GM18498 (cell line): ENCODE data around the gene CDHR4.
A peak's percentile ranks its signal among the peaks of the same experiment; 100 is the strongest.
"Not testable (repeated sequence)": the region's sequence is repeated elsewhere in the genome, so short reads cannot be mapped to it uniquely, and the experiment has no call there.

Experiments
- ATAC-seq: cut with Tn5 transposase; IDR thresholded peaks from one replicate; pipeline ENCODE4 v1.9.1; 2021; ENCODE audit warnings: mild to moderate bottlenecking, moderate library complexity; ENCODE audit not compliant: unreplicated experiment

Gene CDHR4

DNA sequence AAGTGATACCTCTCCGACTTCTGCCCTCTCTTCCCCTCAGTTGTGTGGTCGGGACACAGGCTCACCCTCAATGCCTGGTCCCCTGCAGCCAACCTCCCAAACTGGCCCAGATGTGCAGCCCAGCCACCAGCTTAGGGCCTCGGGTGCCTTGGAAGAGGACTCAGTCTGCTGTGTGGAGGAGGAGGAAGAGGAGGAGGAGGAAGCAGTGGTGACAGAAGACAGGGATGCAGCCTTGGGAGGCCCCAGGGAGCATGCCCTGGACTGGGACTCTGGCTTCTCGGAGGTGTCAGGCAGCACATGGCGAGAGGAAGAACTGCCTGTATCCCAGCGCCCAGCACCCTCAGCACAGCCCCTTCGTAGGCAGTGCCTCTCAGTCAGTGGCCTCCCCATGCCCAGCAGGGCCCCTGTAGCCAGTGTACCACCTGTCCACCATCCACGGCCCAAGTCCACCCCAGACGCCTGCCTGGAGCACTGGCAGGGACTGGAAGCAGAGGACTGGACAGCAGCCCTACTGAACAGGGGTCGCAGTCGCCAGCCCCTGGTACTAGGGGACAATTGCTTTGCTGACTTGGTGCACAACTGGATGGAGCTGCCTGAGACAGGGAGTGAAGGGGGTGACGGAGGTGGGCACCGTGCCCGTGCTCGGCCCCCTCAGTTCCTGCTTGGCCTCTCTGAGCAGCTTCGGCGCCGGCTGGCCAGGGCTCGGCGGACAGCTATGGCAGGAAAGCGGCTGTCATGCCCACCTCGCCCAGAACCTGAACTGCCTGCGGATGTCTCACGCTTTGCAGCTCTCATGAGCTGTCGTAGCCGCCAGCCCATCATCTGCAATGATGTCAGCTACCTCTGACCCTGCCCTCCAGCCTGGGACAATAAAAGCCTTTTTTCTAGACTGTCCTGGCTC, 4.7 kb upstream of the CDHR4 start:
- ATAC-seq, result no peak

DNA sequence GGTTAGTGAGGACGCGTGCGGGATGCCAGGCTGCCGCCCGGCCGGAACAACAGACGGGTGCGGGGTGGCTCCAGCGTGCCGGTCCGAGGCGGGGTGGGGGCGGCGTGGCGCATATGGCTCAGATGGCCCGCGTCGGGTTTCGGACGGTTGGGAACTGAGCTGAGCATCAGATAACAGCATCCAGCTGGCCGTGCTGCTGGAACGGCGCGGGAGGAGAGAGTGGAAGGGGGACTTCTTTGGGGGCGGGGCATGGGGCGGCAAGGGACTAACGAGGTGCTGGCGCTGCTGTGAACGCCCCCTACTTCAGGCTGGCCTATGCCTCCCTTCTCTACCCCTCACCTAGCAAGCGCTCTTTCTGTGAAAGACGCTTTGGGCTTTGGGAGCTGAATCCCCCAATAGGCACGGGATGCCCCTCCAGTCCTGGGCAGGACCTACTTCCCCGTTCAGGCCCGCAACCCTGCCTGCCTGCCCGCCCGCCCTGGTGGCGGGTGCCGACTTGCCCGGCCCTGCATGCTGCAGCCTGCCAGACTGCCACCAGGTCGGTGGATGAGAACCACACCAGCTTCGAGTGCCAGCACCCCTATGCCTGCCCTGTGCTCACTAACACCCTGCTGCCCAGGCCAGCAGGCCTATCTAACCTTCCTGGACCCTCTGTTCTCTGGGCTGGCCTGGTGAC, 3.9 kb upstream of the CDHR4 start:
- ATAC-seq, result peak; percentile 6

DNA sequence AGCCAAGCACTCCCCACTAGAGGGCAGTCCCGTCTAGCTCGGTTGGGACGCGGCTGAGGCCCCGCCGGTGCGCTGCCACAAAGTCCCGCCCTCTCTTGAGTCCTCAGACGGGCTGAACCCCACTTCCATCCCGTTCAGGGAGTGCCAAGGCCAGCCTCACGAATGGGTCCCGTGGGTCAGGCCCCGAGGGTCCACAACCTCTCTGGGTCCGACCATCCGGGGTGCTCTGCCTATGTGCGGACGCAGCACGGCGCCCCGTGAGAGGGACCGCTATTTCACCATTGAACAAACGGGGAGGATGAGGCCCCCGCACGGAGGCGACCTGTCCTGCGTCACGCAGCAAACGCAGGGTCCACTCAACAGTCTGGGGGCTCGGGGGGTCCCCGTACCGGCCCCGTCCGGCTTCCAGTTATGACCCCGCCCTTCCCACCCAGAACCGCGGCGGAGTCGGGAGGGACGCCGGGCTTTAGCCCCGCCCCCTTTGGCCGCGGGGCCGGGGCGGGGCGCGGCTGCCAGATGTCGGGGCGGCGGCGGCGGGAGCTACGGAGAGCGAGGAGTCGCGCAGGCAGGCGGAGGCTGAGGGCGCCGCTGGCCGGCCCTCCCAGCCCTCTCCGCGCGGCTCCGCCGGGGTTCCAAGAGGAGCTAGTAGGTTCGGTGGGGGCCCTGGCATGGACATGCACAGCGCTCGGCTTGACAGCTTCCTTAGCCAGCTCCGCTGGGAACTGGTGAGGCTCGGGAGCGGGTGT, 3.2 kb upstream of the CDHR4 start, which contains the start of gene INKA1:
Gene INKA1, plus strand, starts transcription at position 543 of the 746 bp plus-strand sequence. Its CDS starts 132 bp downstream, at position 675.
- peak; percentile 69 for ATAC-seq

DNA sequence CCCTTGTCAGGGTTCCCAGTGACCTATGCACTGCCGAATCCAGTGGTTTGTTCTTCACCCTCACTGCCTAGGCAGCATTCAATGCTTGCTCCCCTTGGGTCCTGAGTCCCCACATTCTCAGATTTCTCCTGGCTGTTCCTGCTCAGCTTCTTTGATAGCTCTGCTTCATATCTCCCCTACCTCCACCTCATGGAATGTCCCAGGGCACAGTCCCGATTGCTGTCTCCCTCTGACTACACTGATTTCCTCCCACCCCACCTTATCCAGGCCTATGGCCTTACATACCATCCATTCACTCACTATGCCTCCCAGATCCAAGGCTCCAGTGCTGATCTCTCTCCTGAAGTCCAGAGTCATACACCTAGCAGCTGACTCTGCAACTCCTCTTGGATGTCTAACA, 1.5 kb upstream of the CDHR4 start:
- ATAC-seq, result no peak

DNA sequence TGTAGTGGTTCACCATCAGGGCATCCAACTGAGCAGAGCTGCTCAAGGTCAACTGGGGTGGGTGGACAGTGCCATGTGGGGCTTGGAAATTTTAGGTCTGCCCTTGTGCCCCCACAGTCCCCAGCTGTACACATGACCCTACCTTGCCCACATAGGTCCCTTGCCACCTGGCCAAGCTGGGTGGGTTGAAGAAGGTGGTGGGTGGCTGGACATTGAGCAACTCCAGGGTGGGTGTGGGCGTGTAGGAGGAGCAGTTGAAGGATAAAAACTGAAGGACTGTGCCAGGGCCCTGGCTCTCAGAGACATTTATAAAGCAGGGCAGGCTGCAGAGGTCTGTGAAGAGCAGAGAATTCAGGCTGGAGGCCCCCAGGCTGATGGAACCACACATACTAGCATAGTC, 568 bp downstream of the CDHR4 start:
- ATAC-seq, result no peak

DNA sequence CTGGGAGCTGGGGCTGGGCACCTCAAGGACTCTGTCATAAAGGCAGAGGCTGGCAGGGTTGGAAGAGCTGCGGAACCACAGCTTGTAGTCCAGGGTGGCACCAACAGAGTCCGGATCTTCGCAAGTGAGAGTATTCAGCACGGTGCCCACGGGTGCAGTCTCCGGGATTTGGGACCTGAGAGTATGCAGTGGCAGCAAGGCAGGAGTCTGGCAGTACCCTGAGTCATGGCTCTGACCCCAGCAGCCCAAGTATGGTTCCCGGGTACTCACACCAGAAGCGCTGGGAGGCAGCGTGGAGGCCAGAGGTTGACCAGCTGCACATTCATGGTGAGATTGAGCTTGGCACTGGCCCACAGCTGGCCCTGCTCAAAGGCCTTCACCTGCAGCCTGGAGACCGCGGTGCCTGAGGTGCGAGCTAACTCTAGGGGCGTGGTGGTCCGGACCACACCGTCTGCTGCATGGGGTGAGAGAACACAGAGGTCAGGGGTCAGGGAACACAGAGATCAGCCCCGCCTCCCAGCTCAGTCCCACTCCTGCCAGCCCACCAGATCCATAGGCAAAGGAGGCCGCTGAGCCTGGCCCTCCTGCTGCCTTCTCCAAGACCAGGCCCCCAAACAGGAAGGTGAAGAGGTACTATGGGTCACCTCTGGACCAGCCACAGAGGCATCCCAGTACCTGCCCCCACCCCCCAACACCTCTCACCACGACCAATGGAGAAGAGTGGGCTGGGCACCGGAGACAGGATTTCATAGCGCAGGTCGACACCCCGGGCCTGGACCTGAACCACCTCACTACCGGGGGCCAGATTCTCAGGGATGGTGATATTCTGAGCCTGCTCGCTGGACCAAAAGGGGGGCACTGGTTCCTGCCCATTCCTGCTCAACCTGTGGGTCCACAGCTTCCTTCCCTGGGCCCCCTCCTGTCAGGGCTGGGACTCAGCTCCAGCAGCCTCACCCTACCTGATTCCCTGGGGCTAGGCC, 4.5 kb downstream of the CDHR4 start:
- ATAC-seq, result no peak

DNA sequence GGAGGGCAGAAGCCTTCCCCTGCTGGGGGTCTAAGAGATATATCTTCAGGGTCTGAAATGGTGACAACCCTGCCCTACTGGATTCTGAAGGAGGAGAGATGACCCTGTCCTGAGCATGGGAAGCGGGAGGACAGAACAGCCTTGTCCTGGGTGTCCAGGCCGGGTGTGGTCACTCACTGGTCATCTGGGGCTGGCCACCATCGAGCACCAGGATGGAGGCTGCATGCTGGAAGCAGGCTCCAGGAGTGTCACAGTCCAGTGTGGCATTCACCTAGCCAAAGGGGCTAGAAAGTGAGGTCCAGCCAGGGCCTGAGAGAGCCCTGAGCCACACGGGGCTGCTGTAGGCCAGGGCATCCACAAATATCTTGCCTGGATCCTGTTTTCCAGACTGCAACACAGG, 5.2 kb downstream of the CDHR4 start:
- no peak for ATAC-seq

DNA sequence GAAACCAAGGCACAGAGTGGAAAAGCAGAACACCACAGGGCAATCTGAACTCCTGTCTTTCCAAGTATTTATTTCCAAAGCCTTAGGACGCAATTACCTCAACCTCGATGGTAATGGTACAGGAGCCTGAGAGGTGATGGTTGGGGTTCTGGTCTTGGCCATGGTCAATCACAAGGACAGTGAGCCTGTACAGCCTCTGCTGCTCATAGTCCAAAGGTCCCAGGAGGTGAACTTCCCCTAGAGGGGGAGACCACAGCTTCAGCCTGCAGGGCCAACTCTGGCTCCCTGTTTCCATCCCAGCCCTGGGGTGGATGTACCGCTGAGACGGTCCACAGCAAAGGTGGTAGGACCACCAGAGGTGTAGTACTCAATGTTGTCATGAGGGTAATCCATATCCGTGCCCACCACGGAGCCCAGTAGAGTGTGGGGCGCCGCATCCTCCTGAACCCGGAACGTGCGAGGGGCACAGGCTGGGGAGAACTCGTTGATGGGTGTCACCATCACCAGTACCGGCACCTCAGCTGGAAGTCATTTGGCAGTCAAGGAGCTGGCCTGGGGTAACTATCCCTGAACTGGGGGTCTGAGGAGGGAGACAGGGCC, 6.1 kb downstream of the CDHR4 start:
- ATAC-seq, result no peak

DNA sequence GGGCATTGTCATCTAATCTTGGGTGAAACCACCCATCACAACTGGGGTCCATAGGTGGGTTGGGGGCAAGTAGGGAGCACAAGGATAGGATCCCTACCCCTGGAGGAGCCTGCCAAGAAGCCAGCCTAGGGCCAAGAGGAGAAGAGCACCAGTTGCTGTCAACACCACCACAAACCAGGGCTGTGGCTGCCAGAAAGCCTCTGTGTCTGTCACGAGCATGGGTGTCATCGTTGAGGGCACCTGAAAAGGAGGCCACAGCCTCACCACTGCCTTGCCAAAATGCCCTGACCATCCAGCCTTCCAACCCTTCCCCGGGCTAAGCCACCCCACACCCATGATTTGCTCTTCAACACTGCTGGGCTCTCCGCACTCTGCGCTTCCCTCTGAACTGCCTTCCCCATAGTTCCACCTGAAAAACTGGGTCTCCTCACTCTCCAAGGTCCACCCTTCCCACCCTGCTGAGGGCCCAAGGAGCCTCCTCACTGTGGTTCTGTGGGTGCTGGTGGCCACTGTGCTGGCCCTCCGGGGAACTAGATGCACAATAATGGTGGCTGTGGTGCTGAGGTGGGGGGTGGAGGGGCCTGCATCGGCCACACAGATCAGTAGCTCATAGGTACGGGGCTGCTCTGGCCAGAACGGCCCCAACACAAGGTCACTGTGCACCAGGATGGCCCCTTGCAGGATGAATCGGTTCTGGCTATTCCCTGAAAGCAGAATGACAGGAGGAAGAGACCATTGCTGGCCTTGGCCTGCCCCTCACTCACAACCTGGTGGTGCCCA, 7.1 kb downstream of the CDHR4 start:
- ATAC-seq, result no peak

DNA sequence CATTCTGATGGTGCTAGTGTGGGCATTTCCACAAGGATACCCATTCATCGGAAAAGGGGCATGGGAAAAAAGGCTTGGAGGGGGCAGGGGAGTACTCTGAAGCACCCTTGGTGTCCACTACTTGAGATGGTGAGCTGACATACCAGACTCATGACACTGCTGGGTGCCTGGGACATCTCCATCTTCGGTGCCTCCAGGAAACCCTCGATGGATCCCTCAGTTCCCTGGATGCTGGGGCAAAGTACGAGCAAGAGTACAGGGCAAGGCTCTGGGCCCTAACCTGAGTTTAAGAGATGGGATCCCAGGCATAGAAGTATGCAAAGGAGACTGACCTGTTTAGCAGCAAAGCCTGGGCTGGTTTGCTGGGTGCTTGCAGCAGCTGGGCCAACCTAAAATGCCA, 8.1 kb downstream of the CDHR4 start:
- no peak for ATAC-seq

DNA sequence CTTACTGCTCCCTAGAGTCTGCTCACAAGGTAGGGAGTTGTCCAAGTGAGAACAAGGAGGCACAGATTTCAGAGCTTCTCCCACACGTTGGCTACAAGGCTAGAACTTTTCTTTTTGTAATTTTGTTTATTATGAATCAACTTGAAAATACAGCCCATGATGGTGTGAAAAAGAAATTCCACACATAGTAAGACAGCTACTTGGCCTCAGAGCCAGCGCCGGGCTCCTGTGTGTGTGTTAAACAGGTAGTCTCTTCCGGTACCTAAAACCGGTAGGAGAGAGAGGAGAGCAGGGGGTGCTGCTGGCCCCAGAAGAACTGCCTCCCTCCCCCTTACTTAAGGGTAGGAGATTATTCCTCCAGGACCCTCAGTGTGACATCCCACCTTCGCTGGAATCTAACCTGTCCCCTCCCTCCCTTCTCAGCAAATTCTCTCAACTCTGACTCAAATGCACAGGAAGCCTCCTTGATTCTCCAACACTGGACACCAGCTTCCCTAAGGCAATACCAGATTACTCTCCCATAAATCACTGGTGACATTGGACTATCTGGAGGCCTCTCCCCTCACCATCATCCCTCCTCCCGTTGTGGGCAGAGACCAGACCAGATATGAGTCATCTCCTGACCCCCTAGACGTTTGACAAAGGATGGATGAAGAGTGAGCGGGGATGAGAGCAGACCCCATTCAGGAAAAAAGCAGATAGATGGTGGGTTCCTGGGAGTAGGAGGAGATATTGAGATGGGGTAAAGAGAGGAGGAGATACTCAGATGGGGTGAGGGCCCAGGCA, 8.9 kb downstream of the CDHR4 start:
- no peak for ATAC-seq

DNA sequence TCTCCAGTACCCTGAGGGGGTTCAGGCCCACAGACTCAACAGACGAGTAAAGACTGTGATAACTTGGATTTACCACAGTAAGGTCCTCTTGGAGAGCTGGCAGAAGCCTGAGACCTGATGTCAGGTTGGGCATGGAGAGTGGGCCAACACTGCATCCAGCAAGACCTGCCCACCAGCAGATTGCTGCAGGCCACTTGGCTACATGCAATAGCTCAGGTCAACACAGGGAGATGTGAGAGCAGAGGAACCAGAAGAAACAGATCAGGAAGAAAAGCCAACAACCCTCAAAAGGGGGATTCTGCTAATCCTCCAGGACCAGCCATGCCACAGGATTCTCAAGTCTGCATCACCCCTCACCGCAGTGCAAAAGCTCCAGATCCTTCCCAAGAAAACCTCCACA, 11.6 kb downstream of the CDHR4 start:
- ATAC-seq, result no peak

DNA sequence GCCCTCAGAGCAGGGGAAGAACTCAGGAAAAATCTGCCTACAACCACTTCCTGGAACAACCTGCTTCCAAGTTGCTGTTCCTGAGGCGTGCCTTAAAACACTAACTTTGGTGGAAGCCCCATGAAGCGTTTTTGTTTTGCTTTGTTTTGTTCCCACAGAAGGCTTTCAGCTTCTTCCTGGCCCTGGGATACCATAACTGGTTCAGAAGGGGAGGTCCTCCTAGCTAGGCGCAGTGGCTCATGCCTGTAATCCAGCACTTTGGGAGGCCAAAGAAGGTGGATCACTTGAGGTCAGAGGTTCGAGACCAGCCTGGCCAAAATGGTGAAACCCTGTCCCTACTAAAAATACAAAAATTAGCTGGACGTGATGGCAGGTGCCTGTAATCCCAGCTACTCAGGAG, 12.1 kb downstream of the CDHR4 start:
- ATAC-seq, result no peak

DNA sequence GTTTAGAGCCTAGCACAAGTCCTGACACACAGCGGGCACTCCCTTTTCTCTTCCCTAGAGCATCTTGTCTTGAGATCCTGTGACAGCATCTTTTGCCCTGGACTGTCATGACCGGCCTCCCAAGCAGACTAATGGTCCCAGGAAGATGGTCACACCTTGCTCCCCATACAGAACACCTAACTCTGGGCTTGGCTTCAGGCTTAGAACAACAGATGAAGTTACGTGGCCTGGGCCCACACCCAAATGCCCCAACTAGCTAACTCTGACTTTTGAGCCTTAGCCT, 12.6 kb downstream of the CDHR4 start:
- no peak for ATAC-seq

DNA sequence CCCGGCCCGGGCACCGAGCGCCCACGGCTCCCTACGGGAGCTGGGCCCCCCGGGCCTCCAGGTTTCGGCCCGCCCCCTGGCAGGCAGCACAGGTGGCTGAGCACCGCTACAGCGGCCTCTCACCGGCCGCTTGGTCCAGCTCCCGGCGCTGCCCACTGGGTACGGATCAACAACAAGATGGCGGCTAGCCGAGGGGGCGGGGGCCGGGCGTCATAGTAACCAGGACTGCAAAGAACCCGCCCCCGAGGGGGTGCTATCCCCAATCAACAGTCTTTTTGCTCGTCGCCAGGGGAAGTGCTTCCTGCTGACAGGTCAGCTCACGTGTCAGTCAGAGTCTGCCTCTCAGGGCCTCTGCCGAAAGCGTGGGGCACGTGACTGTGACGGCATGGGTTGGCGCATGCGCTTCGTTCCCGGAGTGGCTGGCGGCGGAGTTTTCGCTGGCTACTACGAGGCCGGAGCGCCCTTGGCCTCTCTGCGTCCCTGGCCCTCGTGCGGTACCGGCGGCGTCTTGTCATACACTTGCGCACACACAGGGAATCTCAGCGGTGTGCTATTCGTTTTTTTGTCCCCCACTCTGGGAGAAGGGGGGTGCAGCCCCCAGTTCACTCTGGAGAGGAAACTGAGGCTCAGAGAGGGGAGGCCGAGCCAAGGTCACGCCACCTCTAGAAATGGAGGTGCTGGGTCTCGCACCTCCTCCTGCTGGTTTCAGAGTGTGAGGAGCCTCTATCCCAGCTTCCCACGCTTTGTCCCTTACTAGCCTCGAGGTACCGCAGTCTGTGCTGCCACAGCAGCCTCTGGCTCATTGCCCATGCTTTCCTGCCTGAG, 13.1 kb downstream of the CDHR4 start, which contains the start of gene IP6K1:
Gene IP6K1, minus strand, starts transcription at position 186 of the 825 bp plus-strand sequence. CDS start 38,502 bp downstream, outside the sequence.
- ATAC-seq, result peak; percentile 99

DNA sequence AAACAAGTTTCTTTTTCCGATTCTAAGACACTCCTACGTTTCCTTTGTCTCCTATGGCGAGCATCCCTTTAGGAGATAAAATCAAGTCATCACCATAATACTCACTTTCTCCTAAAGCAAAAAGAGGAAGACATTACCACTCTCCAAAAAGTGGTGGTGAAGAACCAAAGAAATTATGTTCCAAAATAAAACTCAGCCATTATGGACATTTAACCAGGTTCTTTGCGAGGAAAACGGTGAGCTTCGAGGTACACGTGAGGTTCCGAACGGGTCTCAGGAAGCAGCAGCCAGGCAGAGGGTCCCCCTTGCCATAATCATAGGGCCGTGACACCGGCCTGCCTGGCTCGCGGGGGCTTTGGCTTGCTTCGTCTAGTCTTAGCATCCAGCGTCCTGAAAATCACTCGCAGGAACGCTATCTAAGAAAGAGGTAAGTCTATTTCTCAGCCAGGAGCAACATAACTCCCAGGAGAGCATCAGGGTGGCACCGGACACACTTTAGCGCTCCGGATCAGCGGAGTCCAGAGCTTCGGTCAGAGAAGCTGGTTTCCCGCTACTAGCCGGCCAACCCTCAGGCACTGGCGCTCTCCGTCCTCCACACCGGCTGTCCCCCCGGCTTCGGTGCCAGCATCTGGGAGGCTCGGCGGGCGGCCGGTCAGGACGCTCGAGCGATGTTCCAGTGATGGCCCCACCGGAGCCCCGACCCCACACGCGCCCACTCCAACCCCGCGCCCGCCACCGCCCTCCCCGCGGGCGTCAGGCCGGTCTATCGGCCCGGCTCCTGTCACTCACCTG, 13.9 kb downstream of the CDHR4 start:
- ATAC-seq, result peak; percentile 56

DNA sequence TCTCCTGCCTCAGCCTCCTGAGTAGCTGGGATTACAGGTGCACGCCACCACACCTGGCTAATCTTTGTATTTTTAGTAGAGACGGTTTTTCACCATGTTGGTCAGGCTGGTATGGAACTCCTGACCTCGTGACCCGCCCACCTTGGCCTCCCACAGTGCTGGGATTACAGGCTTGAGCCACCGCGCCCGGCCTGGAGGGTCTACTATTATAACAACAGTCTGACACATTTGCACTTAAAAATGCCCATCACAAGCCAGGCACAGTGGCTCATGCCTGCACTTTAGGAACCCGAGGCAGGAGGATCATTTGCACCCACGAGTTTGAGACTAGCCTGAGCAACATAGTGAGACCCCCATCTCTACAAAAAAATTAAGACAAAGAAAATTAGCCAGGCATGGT, 17.4 kb downstream of the CDHR4 start:
- not testable (repeated sequence) for ATAC-seq
